ENCODE data around the gene NT5DC1.

The NT5DC1 gene

GRCh38 chr6:116120430-116120829 is 19.8 kb downstream of the NT5DC1 start:
- DNase-seq, result no peak
- intact Hi-C loops (cut with DNase I), result no loop called here

DNA sequence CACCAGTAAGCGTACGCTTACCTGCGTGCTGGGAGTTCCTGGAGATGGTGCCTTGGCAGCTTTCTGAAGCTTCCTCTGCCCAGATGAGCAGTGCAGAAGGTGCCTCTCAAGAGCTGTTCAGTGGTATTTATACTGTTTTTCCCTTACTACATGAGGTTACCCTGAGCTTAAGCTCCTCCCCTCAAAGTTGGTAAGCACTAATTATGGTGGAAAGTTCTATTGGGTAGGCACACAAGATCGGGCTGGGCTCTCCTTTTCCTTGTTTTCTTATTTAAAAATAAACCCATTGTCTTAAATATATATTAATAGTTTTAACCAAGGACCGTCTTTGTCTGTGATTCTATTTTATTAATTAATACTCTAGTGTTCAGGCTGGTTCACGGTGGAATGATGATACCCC is 25.4 kb downstream of the NT5DC1 start, which contains the start of gene COL10A1:
COL10A1 (minus strand) TSS at position 101 of the 400 bp plus-strand sequence. CDS start 640 bp downstream, outside the sequence.
- no peak for DNase-seq

DNA sequence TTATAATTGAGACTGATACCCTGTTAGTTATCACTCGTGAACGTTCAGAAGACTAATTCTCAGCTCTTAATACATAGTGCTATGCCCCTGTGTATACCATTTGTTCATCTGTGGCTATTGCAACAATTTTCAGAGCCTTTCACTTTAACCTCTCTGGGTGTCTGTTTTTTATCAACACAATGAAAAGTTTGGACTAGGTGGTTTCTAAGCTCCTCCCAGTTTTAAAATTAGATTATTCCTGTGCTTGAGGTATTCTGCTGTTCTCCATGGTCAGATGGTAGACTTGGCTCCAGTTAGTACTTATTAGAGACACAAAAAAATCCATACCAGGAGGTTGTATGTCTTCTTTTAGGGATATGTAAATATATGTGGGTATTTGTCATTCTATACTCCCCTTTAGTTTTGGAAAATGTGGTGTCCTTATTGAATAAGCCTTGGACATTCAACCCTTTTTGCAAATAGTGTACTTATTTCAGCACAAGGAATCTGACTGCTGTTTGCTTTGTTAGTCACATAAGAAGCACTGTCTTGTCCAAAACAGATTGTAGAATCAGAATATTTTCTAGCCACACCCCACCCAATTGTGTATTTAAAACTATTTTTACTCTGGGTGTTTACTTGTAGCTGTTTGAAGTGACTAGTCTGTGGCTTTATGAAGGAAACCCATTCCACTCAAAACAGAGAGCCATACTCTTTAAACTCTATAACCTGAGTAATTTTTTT is 27.3 kb downstream of the NT5DC1 start:
- intact Hi-C loops (cut with DNase I), result no loop called here
- DNase-seq, result no peak

More for the DNA sequence above, 25.4 kb downstream of the NT5DC1 start, which contains the start of gene COL10A1:
- intact Hi-C loops (cut with DNase I), result no loop called here

GRCh38 chr6:116133453-116133852 is 32.8 kb downstream of the NT5DC1 start:
- no peak for DNase-seq
- intact Hi-C loops (cut with DNase I), result no loop called here

DNA sequence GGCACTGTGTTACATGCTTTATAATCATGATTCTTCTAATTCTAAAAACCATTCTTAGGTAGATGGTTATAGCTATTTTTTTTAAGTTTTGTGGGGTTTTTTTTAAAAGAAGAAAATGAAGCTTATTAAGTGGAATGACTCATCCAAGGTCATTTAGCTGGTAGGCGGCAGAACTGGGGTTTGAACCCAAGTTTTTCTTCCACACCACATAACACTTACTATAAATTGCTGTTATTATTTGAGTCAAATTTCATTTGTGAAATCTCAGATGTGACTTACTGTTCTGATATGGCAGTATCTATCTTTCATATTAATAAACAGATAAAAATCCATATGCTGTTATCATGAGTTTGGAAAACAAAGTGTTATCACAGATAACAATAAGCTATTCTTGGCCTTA is 35.7 kb downstream of the NT5DC1 start:
- intact Hi-C loops (cut with DNase I), result no loop called here
- no peak for DNase-seq

DNA sequence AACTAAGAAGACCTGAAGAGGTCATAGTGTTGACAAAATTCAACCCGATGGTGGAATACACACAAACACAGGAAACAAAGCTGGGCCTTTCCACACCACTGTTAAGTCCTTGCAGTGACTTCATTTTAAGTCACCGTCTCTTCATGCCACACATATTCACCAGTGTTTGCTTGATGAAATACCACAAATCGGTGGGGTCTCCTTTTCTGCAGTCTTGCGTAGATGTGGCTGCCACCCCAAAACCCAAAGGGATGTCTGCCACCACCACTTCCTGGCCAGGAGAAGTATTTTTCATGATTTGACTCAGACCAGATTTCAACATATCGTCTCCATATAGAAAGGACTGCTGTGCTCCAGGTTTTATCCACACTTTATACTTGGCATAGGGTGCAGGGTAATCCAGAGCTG is 36.3 kb downstream of the NT5DC1 start:
- DNase-seq, result peak in 1 of 42 donors; percentile 6
- intact Hi-C loops (cut with DNase I), result no loop called here

DNA sequence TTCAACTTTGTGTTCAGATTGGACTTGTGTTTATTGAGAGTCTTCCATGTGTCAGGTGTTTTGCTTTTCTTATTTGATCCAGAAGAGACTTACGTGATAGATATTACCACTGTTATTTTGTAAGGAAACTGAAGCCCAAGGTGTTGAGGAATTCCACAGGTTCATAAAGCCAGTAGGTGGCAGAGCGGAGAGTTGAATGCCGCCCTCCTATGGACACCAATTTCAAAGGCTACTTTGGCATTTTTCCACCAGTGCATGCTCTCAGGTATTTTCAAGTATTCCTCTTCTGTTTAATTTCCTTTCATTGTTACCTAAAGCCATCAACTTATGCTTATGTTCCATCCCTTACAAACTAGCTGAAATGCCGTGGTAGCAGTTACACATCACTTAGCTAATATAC is 39.3 kb downstream of the NT5DC1 start:
- intact Hi-C loops (cut with DNase I), result no loop called here
- no peak for DNase-seq

DNA sequence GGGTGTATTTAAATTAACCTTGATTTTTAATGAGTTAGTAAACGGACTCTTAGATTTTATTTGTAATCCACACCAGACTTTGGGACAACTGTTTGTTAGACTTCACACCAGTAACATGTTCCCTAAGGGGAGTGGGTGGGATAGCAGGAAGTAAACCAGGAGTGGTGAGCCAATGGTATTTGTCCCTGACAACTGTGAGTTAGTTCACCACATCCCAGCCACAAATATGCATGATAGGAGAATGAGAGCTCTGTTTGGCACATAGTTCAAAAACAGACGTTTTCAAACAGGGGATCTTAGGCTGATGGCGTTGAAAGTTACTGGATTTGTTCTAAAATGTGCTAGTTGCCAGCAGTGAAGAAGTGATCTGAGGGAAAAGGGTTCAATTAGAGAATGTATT is 44.0 kb downstream of the NT5DC1 start:
- intact Hi-C loops (cut with DNase I), result no loop called here
- DNase-seq, result no peak

- intact Hi-C loops (cut with DNase I), result no loop called here
- no peak for DNase-seq
These were observed 45.4 kb downstream of the NT5DC1 start for GRCh38 chr6:116145803-116146675.

DNA sequence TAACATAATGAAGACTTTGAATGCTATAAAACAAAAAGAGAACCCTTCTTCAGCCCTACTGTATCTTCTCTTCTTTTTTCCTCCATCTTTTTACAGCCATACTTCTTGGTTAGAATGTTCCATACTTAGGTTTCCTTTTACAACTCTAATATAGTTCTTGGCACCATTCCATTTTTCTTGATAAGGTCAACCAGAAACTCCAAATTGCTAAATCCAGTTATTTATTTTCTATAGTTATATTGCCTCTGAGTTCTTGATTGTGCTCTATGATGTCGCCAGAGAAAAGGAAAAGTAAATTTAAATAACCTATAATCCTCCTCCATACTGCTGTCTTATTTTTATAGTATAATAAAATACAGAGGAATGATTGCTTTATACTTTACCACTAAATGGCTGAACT is 52.0 kb downstream of the NT5DC1 start:
- intact Hi-C loops (cut with DNase I), result no loop called here
- no peak for DNase-seq

DNA sequence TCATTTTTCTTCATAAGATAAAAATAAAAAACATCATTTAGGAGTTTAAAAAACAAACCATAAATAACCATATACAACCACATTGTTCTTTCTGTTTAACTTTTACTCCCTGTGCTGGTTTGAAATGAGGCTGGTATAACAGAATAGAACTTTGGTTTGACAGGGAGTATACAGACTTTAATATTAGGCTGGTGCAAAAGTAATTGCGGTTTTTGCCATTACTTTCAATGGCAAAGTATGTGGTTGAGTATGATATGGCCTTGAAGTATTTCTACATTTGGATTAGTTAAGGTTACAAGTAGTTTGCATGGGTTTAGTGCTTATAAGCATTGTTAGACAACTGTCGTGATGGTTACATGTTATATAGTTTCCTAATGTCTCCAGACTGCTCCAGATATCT is 54.2 kb downstream of the NT5DC1 start:
- intact Hi-C loops (cut with DNase I), result no loop called here
- no peak for DNase-seq

DNA sequence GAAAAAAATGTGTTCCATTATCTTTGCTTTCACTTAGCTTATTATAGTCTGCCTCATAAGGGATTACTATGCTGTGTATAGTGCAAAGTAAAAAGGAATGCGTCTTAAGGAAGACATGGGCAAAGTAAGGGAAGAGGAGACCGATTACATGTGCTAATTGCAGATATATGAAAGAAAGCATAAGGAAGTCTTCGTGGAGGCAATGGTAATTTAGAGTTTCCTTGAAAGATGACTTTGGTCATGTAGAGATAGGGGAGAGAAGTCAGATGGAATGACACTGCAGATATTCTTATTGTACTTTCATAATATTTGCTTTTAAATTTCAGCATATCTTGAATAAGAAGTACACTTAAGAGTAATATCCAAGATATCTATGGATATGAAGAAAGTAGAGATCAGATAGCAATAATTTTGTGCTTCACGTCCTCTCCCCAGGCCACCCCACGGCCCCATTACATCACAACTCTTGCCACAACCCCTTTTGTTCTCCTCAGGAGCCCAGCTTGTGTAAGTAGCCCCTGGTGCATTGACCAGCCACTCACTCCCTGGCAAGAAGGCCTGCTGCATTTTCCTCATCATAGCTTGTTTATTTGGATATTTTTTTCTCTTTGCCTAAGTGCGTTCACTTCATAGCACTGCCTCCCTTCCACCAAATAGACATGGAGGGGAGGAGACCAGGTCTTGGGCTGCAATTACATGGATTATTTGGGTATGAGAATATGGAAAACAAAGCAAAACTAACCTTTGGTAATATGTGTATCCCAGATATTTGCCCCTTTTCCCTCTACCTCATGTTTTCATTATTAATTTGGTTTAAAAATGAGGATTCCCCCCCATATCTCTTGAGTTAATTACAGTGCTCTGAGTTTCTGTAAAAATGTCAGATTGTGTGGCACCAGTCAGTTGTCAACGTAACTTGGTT is 56.0 kb downstream of the NT5DC1 start:
- DNase-seq, result no peak
- intact Hi-C loops (cut with DNase I), result no loop called here

- intact Hi-C loops (cut with DNase I), result no loop called here
- DNase-seq, result no peak
These were observed 56.7 kb downstream of the NT5DC1 start for GRCh38 chr6:116157391-116157790.

- intact Hi-C loops (cut with DNase I), result no loop called here
- DNase-seq, result no peak
These were observed 58.0 kb downstream of the NT5DC1 start for GRCh38 chr6:116158641-116159040.

DNA sequence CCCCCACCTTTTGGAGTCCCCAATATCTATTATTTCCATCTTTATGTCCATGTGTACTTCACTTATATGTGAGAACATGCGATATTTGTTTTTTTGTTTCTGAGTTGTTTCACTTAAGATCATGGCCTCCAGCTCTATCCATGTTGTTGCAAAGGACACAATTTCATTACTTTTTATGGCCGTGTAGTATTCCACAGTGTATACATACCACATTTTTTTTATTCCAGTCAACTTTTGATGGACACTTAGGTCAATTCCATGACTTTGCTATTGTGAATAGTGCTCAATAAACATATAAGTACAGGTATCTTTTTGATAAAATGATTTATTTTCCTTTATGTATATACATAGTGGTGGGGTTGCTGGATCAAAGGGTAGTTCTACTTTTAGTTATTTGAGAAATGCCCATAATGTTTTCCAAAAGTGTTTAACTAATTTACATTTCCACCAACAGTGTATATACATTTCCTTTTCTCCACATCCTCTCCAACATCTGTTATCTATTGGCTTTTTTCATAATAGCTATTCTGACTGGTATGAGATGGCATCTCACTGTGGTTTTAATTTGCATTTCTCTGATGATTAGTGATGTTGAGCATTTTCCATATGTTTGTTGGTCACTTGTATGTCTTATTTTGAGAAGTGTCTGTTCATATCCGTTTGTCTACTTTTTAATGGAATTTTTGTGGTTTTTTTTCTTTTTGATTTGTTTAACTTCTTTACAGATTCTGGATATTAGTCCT is 59.3 kb downstream of the NT5DC1 start:
- intact Hi-C loops (cut with DNase I), result no loop called here
- DNase-seq, result no peak

GRCh38 chr6:116165596-116165995 is 64.9 kb downstream of the NT5DC1 start:
- intact Hi-C loops (cut with DNase I), result no loop called here
- peak in 1 of 42 donors; percentile 1 for DNase-seq

GRCh38 chr6:116166369-116166768 is 65.7 kb downstream of the NT5DC1 start:
- intact Hi-C loops (cut with DNase I), result no loop called here
- no peak for DNase-seq

DNA sequence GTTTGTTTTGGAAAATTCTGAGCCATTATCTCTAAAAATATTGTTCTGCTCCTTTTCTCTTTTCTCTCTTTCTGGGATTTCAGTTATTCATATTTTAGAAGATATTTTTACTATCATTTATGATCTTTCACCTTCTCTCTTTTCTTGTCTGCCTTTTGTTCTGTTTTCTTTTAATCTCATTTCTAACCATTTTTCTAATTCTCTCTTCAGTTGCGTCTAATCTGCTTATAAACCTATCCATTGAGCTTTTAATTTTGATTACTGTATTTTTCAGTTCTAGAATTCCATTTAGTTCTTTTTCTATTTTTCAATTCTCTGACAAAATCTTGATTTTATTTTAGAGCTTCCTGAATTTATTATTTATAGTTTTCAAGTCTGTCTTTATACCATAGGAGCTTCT is 67.5 kb downstream of the NT5DC1 start:
- intact Hi-C loops (cut with DNase I), result no loop called here
- DNase-seq, result no peak

DNA sequence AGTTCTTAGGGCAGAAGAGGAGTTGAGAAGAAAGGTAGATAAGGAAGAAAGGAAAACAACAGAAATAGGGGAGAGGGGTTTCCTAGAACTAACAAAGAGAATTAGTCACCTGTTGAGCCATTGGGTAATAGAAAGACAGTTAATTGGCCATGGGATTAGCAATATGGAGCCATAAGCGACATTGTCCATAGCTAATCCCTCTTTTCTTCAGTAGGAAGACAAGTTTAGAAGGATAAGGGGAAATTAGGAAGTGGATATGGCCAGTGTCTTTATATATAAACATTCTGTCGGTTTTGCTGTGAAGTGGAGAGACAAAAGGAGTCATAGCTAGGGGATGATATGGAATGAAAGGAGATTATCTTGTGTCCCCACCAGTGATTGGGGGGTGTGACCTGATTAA is 69.2 kb downstream of the NT5DC1 start:
- DNase-seq, result no peak
- intact Hi-C loops (cut with DNase I), result no loop called here
